ENCODE data around the gene RAD23B.

RAD23B gene

GRCh38 chr9:107269254-107269653 lies 13.8 kb upstream of the RAD23B start:
- DNase-seq = no peak

GRCh38 chr9:107269681-107270080 lies 13.4 kb upstream of the RAD23B start:
- no peak for DNase-seq

- DNase-seq = no peak
Measured at GRCh38 chr9:107270082-107270481, 13.0 kb upstream of the RAD23B start.

- no peak for DNase-seq
Measured at GRCh38 chr9:107270580-107270979, 12.5 kb upstream of the RAD23B start.

- DNase-seq = no peak
Measured at GRCh38 chr9:107273634-107274033, 9.4 kb upstream of the RAD23B start.

GRCh38 chr9:107274096-107274495 lies 9.0 kb upstream of the RAD23B start:
- no peak for DNase-seq

GRCh38 chr9:107274953-107275422 lies 8.1 kb upstream of the RAD23B start:
- DNase-seq = no peak

GRCh38 chr9:107275530-107275929 lies 7.5 kb upstream of the RAD23B start:
- no peak for DNase-seq

GRCh38 chr9:107276966-107277710 lies 5.9 kb upstream of the RAD23B start:
- DNase-seq = no peak

- no peak for DNase-seq
Measured at GRCh38 chr9:107277801-107278200, 5.3 kb upstream of the RAD23B start.

- no peak for DNase-seq
Measured at GRCh38 chr9:107279086-107279485, 4.0 kb upstream of the RAD23B start.

GRCh38 chr9:107280543-107280942 lies 2.5 kb upstream of the RAD23B start:
- no peak for DNase-seq

- DNase-seq = no peak
Measured at GRCh38 chr9:107281184-107281583, 1.9 kb upstream of the RAD23B start.

GRCh38 chr9:107281922-107282667 lies 984 bp upstream of the RAD23B start:
- peak; percentile 22 to 29 for DNase-seq

- DNase-seq = peak; percentile 47 to 57
Measured at GRCh38 chr9:107283623-107284616, 841 bp downstream of the RAD23B start.

- no peak for DNase-seq
Measured at GRCh38 chr9:107284636-107285035, 1.6 kb downstream of the RAD23B start.

GRCh38 chr9:107285286-107285685 lies 2.2 kb downstream of the RAD23B start:
- DNase-seq = no peak

- no peak for DNase-seq
Measured at GRCh38 chr9:107286057-107286456, 3.0 kb downstream of the RAD23B start.

- DNase-seq = no peak
Measured at GRCh38 chr9:107288701-107289100, 5.6 kb downstream of the RAD23B start.

- no peak for DNase-seq
Measured at GRCh38 chr9:107290619-107291018, 7.5 kb downstream of the RAD23B start.

GRCh38 chr9:107292821-107293542 lies 9.9 kb downstream of the RAD23B start:
- no peak for DNase-seq

- DNase-seq = no peak
Measured at GRCh38 chr9:107293543-107294085, 10.5 kb downstream of the RAD23B start.
